HFF-Myc (cell line): ENCODE measurements around the gene TMEM54.

Experiments
- DNase-seq: peaks from one replicate; pipeline ENCODE4 v3.0.0-alpha.2; 2011; ENCODE audit warnings: low read depth; ENCODE audit errors: extremely low read depth
- H3K4me3 ChIP-seq: replicated peaks from 2 replicates; pipeline ENCODE4 v1.5.1; 2011; ENCODE audit warnings: low read depth, mild to moderate bottlenecking, control low read depth, low read length
- CTCF ChIP-seq: IDR thresholded peaks from 2 replicates; pipeline ENCODE4 v1.5.1; 2012; ENCODE audit warnings: mild to moderate bottlenecking, low read depth, low read length, control low read depth; ENCODE audit errors: missing control alignments

Gene TMEM54

GRCh38 chr1:32874860-32875752 is 26.1 kb downstream of the TMEM54 start:
- no peak overlapping the region for H3K4me3 ChIP-seq
- DNase-seq, result no peak
- no peak for TF ChIP-seq CTCF

- TF ChIP-seq CTCF, result no peak
- H3K4me3 ChIP-seq, result no peak overlapping the region
- DNase-seq, result no peak
Measured at GRCh38 chr1:32873484-32873883, 27.7 kb downstream of the TMEM54 start.

- no peak for DNase-seq
- TF ChIP-seq CTCF, result no peak
- H3K4me3 ChIP-seq, result no peak overlapping the region
Measured at GRCh38 chr1:32872192-32872460, 29.1 kb downstream of the TMEM54 start.

GRCh38 chr1:32871364-32872191 is 29.6 kb downstream of the TMEM54 start:
- TF ChIP-seq CTCF, result no peak
- H3K4me3 ChIP-seq, result no peak overlapping the region
- DNase-seq, result no peak

- no peak for TF ChIP-seq CTCF
- DNase-seq, result no peak
Measured at GRCh38 chr1:32870615-32871363, 30.4 kb downstream of the TMEM54 start, which contains the start of gene FNDC5. Gene FNDC5 (minus strand): TSS chr1:32870912.

GRCh38 chr1:32869923-32870614 is 31.1 kb downstream of the TMEM54 start:
- no peak overlapping the region for H3K4me3 ChIP-seq
- TF ChIP-seq CTCF, result no peak
- no peak for DNase-seq

More at GRCh38 chr1:32870615-32871363, 30.4 kb downstream of the TMEM54 start, which contains the start of gene FNDC5:
- H3K4me3 ChIP-seq, result peak within 1 kb of the TSS; percentile 25
